Islet precursor cell (in vitro differentiated cells): ENCODE results near the gene SLC15A4.
"Not testable (repeated sequence)": the region's sequence is repeated elsewhere in the genome, so short reads cannot be mapped to it uniquely, and the experiment has no call there.

Source experiments
- DNase-seq: peaks from one replicate; pipeline ENCODE4 v3.0.0-alpha.2; 2018

Gene SLC15A4

GRCh38 chr12:128843538-128843937 lies 19.8 kb upstream of the SLC15A4 start:
- no peak for DNase-seq

GRCh38 chr12:128842579-128842978 lies 18.8 kb upstream of the SLC15A4 start:
- no peak for DNase-seq

- DNase-seq, result no peak
Measured at GRCh38 chr12:128840862-128841468, 17.2 kb upstream of the SLC15A4 start.

- not testable (repeated sequence) for DNase-seq
Measured at GRCh38 chr12:128839885-128840284, 16.1 kb upstream of the SLC15A4 start.

- no peak for DNase-seq
Measured at GRCh38 chr12:128833418-128833817, 9.7 kb upstream of the SLC15A4 start.

- peak; percentile 29 for DNase-seq
Measured at GRCh38 chr12:128830505-128830893, 6.7 kb upstream of the SLC15A4 start.

- DNase-seq, result peak; percentile 45
Measured at GRCh38 chr12:128829861-128830504, 6.2 kb upstream of the SLC15A4 start.

GRCh38 chr12:128827724-128828123 lies 4.0 kb upstream of the SLC15A4 start:
- DNase-seq, result peak; percentile 20

GRCh38 chr12:128825835-128826234 lies 2.1 kb upstream of the SLC15A4 start:
- DNase-seq, result peak; percentile 12

- peak; percentile 88 for DNase-seq
Measured at GRCh38 chr12:128823216-128823915, 392 bp downstream of the SLC15A4 start.

- DNase-seq, result peak; percentile 35
Measured at GRCh38 chr12:128820723-128821432, 2.9 kb downstream of the SLC15A4 start.

GRCh38 chr12:128820253-128820652 lies 3.5 kb downstream of the SLC15A4 start:
- no peak for DNase-seq

- DNase-seq, result peak; percentile 50
Measured at GRCh38 chr12:128819293-128820144, 4.2 kb downstream of the SLC15A4 start.

GRCh38 chr12:128818065-128819022 lies 5.4 kb downstream of the SLC15A4 start:
- DNase-seq, result peak; percentile 82

GRCh38 chr12:128817111-128818015 lies 6.4 kb downstream of the SLC15A4 start:
- DNase-seq, result peak; percentile 77

GRCh38 chr12:128816643-128816920 lies 7.2 kb downstream of the SLC15A4 start:
- peak; percentile 32 for DNase-seq

GRCh38 chr12:128815779-128816642 lies 7.7 kb downstream of the SLC15A4 start:
- DNase-seq, result no peak

GRCh38 chr12:128814411-128815261 lies 9.1 kb downstream of the SLC15A4 start:
- no peak for DNase-seq
